Thyroid gland (tissue), 4 donors: ENCODE results near the gene HEBP1. TPM values are rescaled to one million over a fixed set of nuclear protein-coding genes. Genes with fewer than 3 reads are reported as not detected.

ENCODE experiments used
- DNase-seq, 2 donors: peaks; one replicate each; pipeline ENCODE4 v3.0.0-alpha.2; 2019
- H3K27ac ChIP-seq, 3 donors: fragments of 200-600 bp; sonication (generic); 1 replicate in 2 of 3; 2 replicates in 1 of 3; pipeline ENCODE4 v1.5.1; 2016 to 2019; ENCODE audit warnings: mild to moderate bottlenecking in 1 of 3, moderate library complexity in 1 of 3
- H3K27me3 ChIP-seq: fragments of 200-600 bp; sonication (generic); one replicate; pipeline ENCODE4 v1.5.1; 2019
- H3K36me3 ChIP-seq, 2 donors: fragments of 200-600 bp; sonication (generic); one replicate each; pipeline ENCODE4 v1.5.1; 2016 to 2019
- H3K4me1 ChIP-seq, 2 donors: fragments of 200-600 bp; sonication (generic); one replicate each; pipeline ENCODE4 v1.5.1; 2017 to 2019
- H3K4me3 ChIP-seq, 3 donors: fragments of 200-600 bp; sonication (generic); replicated peaks in 1 of 3; 1 replicate in 2 of 3; 2 replicates in 1 of 3; pipeline ENCODE4 v1.5.1; 2016; ENCODE audit warnings: mild to moderate bottlenecking in 1 of 3
- H3K9me3 ChIP-seq: fragments of 200-600 bp; sonication (generic); one replicate; pipeline ENCODE4 v1.5.1; 2017
- CTCF ChIP-seq, 6 experiments: fragments of 200-600 bp in 3 of 6; fragments of 450-650 bp in 3 of 6; sonication (generic) in 3 of 6; IDR thresholded peaks; one replicate each; pipeline ENCODE4 v1.5.1; 2016 to 2019; ENCODE audit warnings: antibody characterized with exemption in 6 of 6, mild to moderate bottlenecking in 2 of 6, inconsistent platforms in 1 of 6, moderate library complexity in 1 of 6
- POLR2A ChIP-seq, 2 donors: fragments of 450-650 bp; IDR thresholded peaks; one replicate each; pipeline ENCODE4 v1.6.1; 2017; ENCODE audit warnings: antibody characterized with exemption in 2 of 2, mild to moderate bottlenecking in 2 of 2, moderate library complexity in 1 of 2
- WGBS, 2 donors: methylation state at CpG; one replicate each; pipeline ENCODE4 v1.1.5; 2017; 5-methylcytosine and 5-hydroxymethylcytosine counted together
- intact Hi-C: fragments of 100-400 bp; cut with DNase I; formaldehyde crosslinking; loops from one replicate; pipeline ENCODE4 v1.15.1; 2023
- total RNA-seq, 4 donors: library from RNA; depleted of rRNA; stranded (reverse); fragments of >200 nt; gene quantifications; one replicate each; pipeline ENCODE4 v1.2.3, GENCODE V29; 2016

Gene HEBP1
- total RNA-seq, 4 donors from 2014 or later: 80.4 to 125 (median 91.3) TPM

- Histone ChIP-seq H3K36me3 (no peaks in the 10 kb centered on the region), H3K4me1 (peaks cover 0 to 3% of the 10 kb centered on the region in 2 donors), H3K4me3 (no peak overlapping the region), H3K9me3 (no peaks in the 10 kb centered on the region), H3K27ac (no peak overlapping the region), H3K27me3 (no peaks in the 10 kb centered on the region)
- no peak for DNase-seq
- intact Hi-C loops: no loop called here
- 91 to 94% methylated on average over 7 of the region's 7 CpGs for WGBS, 2 donors
- TF ChIP-seq CTCF (IDR thresholded peaks at IDR 0.05) (no peak), POLR2A (IDR thresholded peaks at IDR 0.05) (no peak)
Measured at GRCh38 chr12:13007496-13008233, 7.6 kb upstream of the HEBP1 start.

GRCh38 chr12:13005649-13006048 lies 5.6 kb upstream of the HEBP1 start:
- Histone ChIP-seq H3K9me3 (no peaks in the 10 kb centered on the region), H3K4me1 (peaks cover 11 to 15% of the 10 kb centered on the region in 2 donors), H3K36me3 (no peaks in the 10 kb centered on the region), H3K27me3 (no peaks in the 10 kb centered on the region), H3K4me3 (no peak overlapping the region), H3K27ac (no peak overlapping the region)
- no peak for DNase-seq
- TF ChIP-seq POLR2A (IDR thresholded peaks at IDR 0.05) (no peak), CTCF (IDR thresholded peaks at IDR 0.05) (no peak)
- 97 to 100% methylated on average over 2 of the region's 2 CpGs for WGBS, 2 donors
- intact Hi-C loops: no loop called here

GRCh38 chr12:13004986-13005385 lies 4.9 kb upstream of the HEBP1 start:
- H3K9me3 ChIP-seq: no peaks in the 10 kb centered on the region
- H3K27me3 ChIP-seq: no peaks in the 10 kb centered on the region
- no peak for TF ChIP-seq POLR2A (IDR thresholded peaks at IDR 0.05)
- TF ChIP-seq CTCF (IDR thresholded peaks at IDR 0.05): no peak
- H3K27ac ChIP-seq: no peak overlapping the region
- intact Hi-C loops: no loop called here
- H3K4me1 ChIP-seq: peaks cover 11 to 15% of the 10 kb centered on the region in 2 donors
- DNase-seq: no peak
- no peaks in the 10 kb centered on the region for H3K36me3 ChIP-seq
- 67 to 72% methylated on average over 3 of the region's 3 CpGs for WGBS, 2 donors
- H3K4me3 ChIP-seq: no peak overlapping the region

- no peaks in the 10 kb centered on the region for H3K9me3 ChIP-seq
- no peaks in the 10 kb centered on the region for H3K27me3 ChIP-seq
- WGBS, 2 donors: 76 to 84% methylated on average over 3 of the region's 3 CpGs
- TF ChIP-seq POLR2A (IDR thresholded peaks at IDR 0.05) (no peak), CTCF (IDR thresholded peaks at IDR 0.05) (no peak)
- no peak overlapping the region for H3K27ac ChIP-seq
- intact Hi-C loops: no loop called here
- no peak for DNase-seq
- no peak overlapping the region for H3K4me3 ChIP-seq
- H3K36me3 ChIP-seq: no peaks in the 10 kb centered on the region
- peaks cover 11 to 15% of the 10 kb centered on the region in 2 donors for H3K4me1 ChIP-seq
Measured at GRCh38 chr12:13004361-13004760, 4.3 kb upstream of the HEBP1 start.

- Histone ChIP-seq H3K36me3 (no peaks in the 10 kb centered on the region), H3K9me3 (no peaks in the 10 kb centered on the region), H3K27me3 (no peaks in the 10 kb centered on the region), H3K4me3 (no peak overlapping the region), H3K4me1 (peaks cover 24 to 27% of the 10 kb centered on the region in 2 donors), H3K27ac (no peak overlapping the region)
- intact Hi-C loops: no loop called here
- peak; percentile 46 to 54 for DNase-seq
- WGBS, 2 donors: 79 to 88% methylated on average over 10 of the region's 10 CpGs
- TF ChIP-seq POLR2A (IDR thresholded peaks at IDR 0.05): no peak
- no peak for TF ChIP-seq CTCF (IDR thresholded peaks at IDR 0.05)
Measured at GRCh38 chr12:13002301-13003097, 2.4 kb upstream of the HEBP1 start.
